ENCODE data around the gene DYSF. TPM values are rescaled to one million over a fixed set of nuclear protein-coding genes. Genes with fewer than 3 reads are reported as not detected.

The DYSF gene
- total RNA-seq, 1 experiment from 2014 or later = 0.31 TPM

GRCh38 chr2:71516253-71516888 lies 63.0 kb downstream of the DYSF start:
- no peak overlapping the region for H3K4me3 ChIP-seq (ENCODE audit: low read depth in 2 of 2, low read length in 2 of 2)
- ATAC-seq = no peak
- BruUV-seq (replicated peaks) = no TSS peak
- DNase-seq (ENCODE audit: low read depth, low spot score) = no peak
- no peaks in the 10 kb centered on the region; the same call in 1 of the 2 replicates for H3K27me3 ChIP-seq (ENCODE audit: control insufficient read depth, insufficient read depth, low read length)
- no peaks in the 10 kb centered on the region for H3K9me3 ChIP-seq (ENCODE audit: control insufficient read depth, insufficient read depth, low read depth, low read length)
- no peaks in the 10 kb centered on the region for H3K36me3 ChIP-seq (ENCODE audit: control insufficient read depth, insufficient read depth, low read length)
- ChIA-PET POLR2A (interaction anchor here (0.6 kb wide), 1 partner anchor 1284 kb away, joined by 3 read pairs; no protein-coding TSS in a partner anchor), CTCF (no interaction called here)
- no peaks in the 10 kb centered on the region for H3K4me1 ChIP-seq (ENCODE audit: control insufficient read depth, insufficient read depth, low read length)
- in situ Hi-C loops (cut with HindIII; ENCODE audit: low pct_unique_long_range_greater_than_20kb, low sequenced_read_pairs) (no loop called here), intact Hi-C loops (cut with micrococcal nuclease; ENCODE audit: unreplicated experiment) (no loop called here)
- no peak for TF ChIP-seq REST (IDR thresholded peaks at IDR 0.05; ENCODE audit: insufficient read depth in 1 of 2, low read depth in 2 of 2, low read length in 1 of 2)
- no peak for TF ChIP-seq TCF7L2 (IDR thresholded peaks at IDR 0.05; ENCODE audit: low read depth, low read length)
- no peak for TF ChIP-seq POLR2AphosphoS5 (IDR thresholded peaks at IDR 0.05; ENCODE audit: low read depth, low read length)
- no peak for TF ChIP-seq SIN3A (IDR thresholded peaks at IDR 0.05; ENCODE audit: borderline replicate concordance, insufficient read depth, low read depth, low read length)
- no peak for TF ChIP-seq CTCF (IDR thresholded peaks at IDR 0.05)
- H3K27ac ChIP-seq (ENCODE audit: low read length) = no peak overlapping the region

GRCh38 chr2:71517851-71518250 lies 64.5 kb downstream of the DYSF start:
- no peak overlapping the region for H3K4me3 ChIP-seq (ENCODE audit: low read depth in 2 of 2, low read length in 2 of 2)
- no peaks in the 10 kb centered on the region for H3K36me3 ChIP-seq (ENCODE audit: control insufficient read depth, insufficient read depth, low read length)
- BruUV-seq (replicated peaks) = no TSS peak
- in situ Hi-C loops (cut with HindIII; ENCODE audit: low pct_unique_long_range_greater_than_20kb, low sequenced_read_pairs) (no loop called here), intact Hi-C loops (cut with micrococcal nuclease; ENCODE audit: unreplicated experiment) (no loop called here)
- H3K9me3 ChIP-seq (ENCODE audit: control insufficient read depth, insufficient read depth, low read depth, low read length) = no peaks in the 10 kb centered on the region
- no peaks in the 10 kb centered on the region for H3K4me1 ChIP-seq (ENCODE audit: control insufficient read depth, insufficient read depth, low read length)
- POLR2A ChIA-PET = no interaction called here
- no peak overlapping the region for H3K27ac ChIP-seq (ENCODE audit: low read length)
- ATAC-seq (no peak), DNase-seq (ENCODE audit: low read depth, low spot score) (no peak)
- no peak for TF ChIP-seq REST (IDR thresholded peaks at IDR 0.05; ENCODE audit: insufficient read depth in 1 of 2, low read depth in 2 of 2, low read length in 1 of 2)
- no peak for TF ChIP-seq POLR2AphosphoS5 (IDR thresholded peaks at IDR 0.05; ENCODE audit: low read depth, low read length)
- no peak for TF ChIP-seq CTCF (IDR thresholded peaks at IDR 0.05)
- no peak for TF ChIP-seq TCF7L2 (IDR thresholded peaks at IDR 0.05; ENCODE audit: low read depth, low read length)
- TF ChIP-seq SIN3A (IDR thresholded peaks at IDR 0.05; ENCODE audit: borderline replicate concordance, insufficient read depth, low read depth, low read length) = no peak
- CTCF ChIA-PET = no interaction called here
- H3K27me3 ChIP-seq (ENCODE audit: control insufficient read depth, insufficient read depth, low read length) = no peaks in the 10 kb centered on the region; the same call in 1 of the 2 replicates
